Karpas-422 (cell line): ENCODE data around the gene LTC4S. TPM values are rescaled to one million over a fixed set of nuclear protein-coding genes. Genes with fewer than 3 reads are reported as not detected.

Experiments used
- DNase-seq: peaks from one replicate; pipeline ENCODE4 v3.0.0-alpha.2; 2015
- H2AFZ ChIP-seq: fragments of 200-600 bp; sonication (generic); 2 replicates; pipeline ENCODE4 v1.6.1; 2014; ENCODE audit warnings: antibody characterized with exemption, low read length, mixed read lengths
- H3K27ac ChIP-seq: fragments of 200-600 bp; sonication (generic); 2 replicates; pipeline ENCODE4 v1.5.1; 2014; ENCODE audit warnings: mild to moderate bottlenecking, low read length, moderate library complexity
- H3K27me3 ChIP-seq: fragments of 200-600 bp; sonication (generic); 2 replicates; pipeline ENCODE4 v1.6.1; 2014; ENCODE audit warnings: low read length, mixed read lengths
- H3K36me3 ChIP-seq: fragments of 200-600 bp; sonication (generic); 2 replicates; pipeline ENCODE4 v1.6.1; 2014; ENCODE audit warnings: low read length, mixed read lengths; ENCODE audit not compliant: insufficient read depth
- H3K4me1 ChIP-seq: fragments of 200-600 bp; sonication (generic); 2 replicates; pipeline ENCODE4 v1.6.1; 2014; ENCODE audit warnings: mild to moderate bottlenecking, low read length, mixed read lengths
- H3K4me2 ChIP-seq: fragments of 200-600 bp; sonication (generic); 2 replicates; pipeline ENCODE4 v1.6.1; 2014; ENCODE audit warnings: low read length, low read depth, mild to moderate bottlenecking; ENCODE audit not compliant: poor library complexity, severe bottlenecking
- H3K4me3 ChIP-seq: fragments of 200-600 bp; sonication (generic); 2 replicates; pipeline ENCODE4 v1.5.1; 2014; ENCODE audit warnings: mild to moderate bottlenecking, antibody characterized with exemption, low read length, mixed read lengths
- H3K79me2 ChIP-seq: fragments of 200-600 bp; sonication (generic); 2 replicates; pipeline ENCODE4 v1.6.1; 2014; ENCODE audit warnings: mild to moderate bottlenecking, low read length, mixed read lengths
- H3K9ac ChIP-seq: fragments of 200-600 bp; sonication (generic); 2 replicates; pipeline ENCODE4 v1.6.0; 2014; ENCODE audit warnings: low read length
- H3K9me2 ChIP-seq: fragments of 200-600 bp; sonication (generic), shearing (Covaris generic); replicated peaks from 2 replicates; pipeline ENCODE4 v1.6.0; 2014; ENCODE audit warnings: mild to moderate bottlenecking, low read length, moderate library complexity; ENCODE audit not compliant: insufficient read depth
- H3K9me3 ChIP-seq: fragments of 300-700, 200-600 bp; sonication (generic); 2 replicates; pipeline ENCODE4 v1.6.1; 2014; ENCODE audit warnings: low read length, mixed read lengths
- H4K20me1 ChIP-seq: fragments of 200-600 bp; sonication (generic); 2 replicates; pipeline ENCODE4 v1.6.1; 2014; ENCODE audit warnings: mild to moderate bottlenecking, antibody characterized with exemption, low read length, low read depth; ENCODE audit not compliant: insufficient read depth
- total RNA-seq: library from RNA; depleted of rRNA; stranded (reverse); fragments of >200 nt; shearing (Covaris generic); gene quantifications from 2 replicates; pipeline ENCODE4 v1.2.3, GENCODE V29; 2014; ENCODE audit warnings: low replicate concordance

The LTC4S gene
- total RNA-seq, 1 experiment from 2014 or later = not detected

GRCh38 chr5:179805070-179805528 is 11.3 kb downstream of the LTC4S start:
- Histone ChIP-seq H3K4me1 (peaks cover 30% of the 10 kb centered on the region), H3K79me2 (peaks cover 16% of the 10 kb centered on the region), H3K9ac (peak overlapping the region; percentile 95), H3K9me2 (no peaks in the 10 kb centered on the region), H2AFZ (no peak overlapping the region), H3K27me3 (no peaks in the 10 kb centered on the region), H3K36me3 (no peaks in the 10 kb centered on the region), H3K4me2 (peak overlapping the region; percentile 80), H3K9me3 (no peaks in the 10 kb centered on the region), H3K4me3 (peak overlapping the region; percentile 89), H4K20me1 (peaks cover 9% of the 10 kb centered on the region; the same call in 1 of the 2 replicates), H3K27ac (no peak overlapping the region)
- DNase-seq = no peak

GRCh38 chr5:179805529-179806249 is 11.9 kb downstream of the LTC4S start:
- Histone ChIP-seq H3K4me3 (peak overlapping the region; percentile 89), H2AFZ (no peak overlapping the region; the same call in 1 of the 2 replicates), H3K9ac (peak overlapping the region; percentile 95), H3K4me2 (peak overlapping the region; percentile 80), H3K9me3 (no peaks in the 10 kb centered on the region), H3K4me1 (peaks cover 30% of the 10 kb centered on the region), H3K27me3 (no peaks in the 10 kb centered on the region), H3K79me2 (peaks cover 16% of the 10 kb centered on the region), H3K9me2 (no peaks in the 10 kb centered on the region), H4K20me1 (peaks cover 9% of the 10 kb centered on the region; the same call in 1 of the 2 replicates), H3K27ac (peak overlapping the region; percentile 37; the same call in 1 of the 2 replicates), H3K36me3 (no peaks in the 10 kb centered on the region)
- peak; percentile 87 for DNase-seq

GRCh38 chr5:179806250-179807048 is 12.7 kb downstream of the LTC4S start, which contains the start of gene MGAT4B:
Gene MGAT4B, minus strand, starts transcription at chr5:179806866. Its CDS starts 283 bp downstream, at chr5:179806583.
- peak within 1 kb of the TSS; percentile 89 for H3K4me3 ChIP-seq
- H3K9ac ChIP-seq = peak within 1 kb of the TSS; percentile 95
- H3K4me2 ChIP-seq = peak within 1 kb of the TSS; percentile 81
- peaks cover 30% of the 10 kb centered on the region for H3K4me1 ChIP-seq
- H3K27me3 ChIP-seq = no peaks in the 10 kb centered on the region
- H3K9me2 ChIP-seq = no peaks in the 10 kb centered on the region
- H3K9me3 ChIP-seq = no peaks in the 10 kb centered on the region
- peaks cover 16% of the 10 kb centered on the region for H3K79me2 ChIP-seq
- no peaks in the 10 kb centered on the region; the same call in 1 of the 2 replicates for H3K36me3 ChIP-seq
- H3K27ac ChIP-seq = peak within 1 kb of the TSS; percentile 54
- H2AFZ ChIP-seq = peak within 1 kb of the TSS; percentile 71
- DNase-seq = peak; percentile 91
- peaks cover 9% of the 10 kb centered on the region; the same call in 1 of the 2 replicates for H4K20me1 ChIP-seq

- no peaks in the 10 kb centered on the region; the same call in 1 of the 2 replicates for H3K4me1 ChIP-seq
- no peaks in the 10 kb centered on the region for H3K9me2 ChIP-seq
- no peaks in the 10 kb centered on the region for H4K20me1 ChIP-seq
- no peak overlapping the region for H3K9ac ChIP-seq
- no peak for DNase-seq
- no peaks in the 10 kb centered on the region for H3K27me3 ChIP-seq
- H3K79me2 ChIP-seq = peaks cover 7% of the 10 kb centered on the region; the same call in 1 of the 2 replicates
- no peak overlapping the region for H2AFZ ChIP-seq
- H3K27ac ChIP-seq = no peak overlapping the region
- H3K4me2 ChIP-seq = no peak overlapping the region
- H3K36me3 ChIP-seq = no peaks in the 10 kb centered on the region; the same call in 1 of the 2 replicates
- no peak overlapping the region for H3K4me3 ChIP-seq
- no peaks in the 10 kb centered on the region for H3K9me3 ChIP-seq
These were observed 18.5 kb downstream of the LTC4S start for GRCh38 chr5:179812135-179812825.

- Histone ChIP-seq H3K27ac (no peak overlapping the region), H3K4me2 (no peak overlapping the region), H3K9ac (no peak overlapping the region), H3K9me2 (no peaks in the 10 kb centered on the region), H3K4me1 (peaks cover under 1% of the 10 kb centered on the region), H3K36me3 (no peaks in the 10 kb centered on the region; the same call in 1 of the 2 replicates), H3K9me3 (no peaks in the 10 kb centered on the region), H3K27me3 (no peaks in the 10 kb centered on the region), H3K4me3 (no peak overlapping the region), H3K79me2 (peaks cover 4% of the 10 kb centered on the region; the same call in 1 of the 2 replicates), H2AFZ (no peak overlapping the region), H4K20me1 (no peaks in the 10 kb centered on the region)
- DNase-seq = no peak
These were observed 19.3 kb downstream of the LTC4S start for GRCh38 chr5:179812997-179813607.

- no peaks in the 10 kb centered on the region for H3K9me3 ChIP-seq
- no peak overlapping the region for H2AFZ ChIP-seq
- H3K27ac ChIP-seq = no peak overlapping the region
- no peak overlapping the region for H3K4me3 ChIP-seq
- H3K79me2 ChIP-seq = no peaks in the 10 kb centered on the region
- no peak for DNase-seq
- H3K36me3 ChIP-seq = no peaks in the 10 kb centered on the region; the same call in 1 of the 2 replicates
- H3K4me1 ChIP-seq = peaks cover 11% of the 10 kb centered on the region
- no peak overlapping the region for H3K4me2 ChIP-seq
- no peak overlapping the region for H3K9ac ChIP-seq
- no peaks in the 10 kb centered on the region for H3K27me3 ChIP-seq
- H4K20me1 ChIP-seq = no peaks in the 10 kb centered on the region
- no peaks in the 10 kb centered on the region for H3K9me2 ChIP-seq
These were observed 20.3 kb downstream of the LTC4S start for GRCh38 chr5:179814090-179814489.

- Histone ChIP-seq H3K9ac (no peak overlapping the region), H3K4me2 (no peak overlapping the region), H3K36me3 (no peaks in the 10 kb centered on the region; the same call in 1 of the 2 replicates), H3K27ac (no peak overlapping the region), H3K9me3 (no peaks in the 10 kb centered on the region), H3K27me3 (no peaks in the 10 kb centered on the region), H3K4me1 (peaks cover 26% of the 10 kb centered on the region), H3K79me2 (no peaks in the 10 kb centered on the region), H3K4me3 (no peak overlapping the region), H3K9me2 (no peaks in the 10 kb centered on the region), H4K20me1 (no peaks in the 10 kb centered on the region), H2AFZ (no peak overlapping the region)
- DNase-seq = no peak
These were observed 21.9 kb downstream of the LTC4S start for GRCh38 chr5:179815491-179816249.
